H1 (cell line): ENCODE data around the gene COTL1. TPM values are rescaled to one million over a fixed set of nuclear protein-coding genes. Genes with fewer than 3 reads are reported as not detected.

Experiments
- CTBP2 ChIP-seq: IDR thresholded peaks from 2 replicates; pipeline ENCODE4 v1.7.0; 2011; ENCODE audit warnings: borderline replicate concordance, mild to moderate bottlenecking, moderate library complexity, mixed read lengths, low read length; ENCODE audit not compliant: insufficient read depth, insufficient read length
- KDM5A ChIP-seq: fragments of 200-600 bp; IDR thresholded peaks from 2 replicates; pipeline ENCODE4 v1.7.1; 2012; ENCODE audit warnings: mild to moderate bottlenecking, low read length, inconsistent platforms, mixed read lengths
- MAFK ChIP-seq: IDR thresholded peaks from 2 replicates; pipeline ENCODE4 v1.6.1; 2012; ENCODE audit warnings: low read depth, mild to moderate bottlenecking, improper control_type of control experiment, low read length
- polyA plus RNA-seq, 7 experiments: library from polyadenylated mRNA; depleted of rRNA in 3 of 7; stranded (reverse) in 5 of 7; unstranded in 2 of 7; fragments of >200 nt in 5 of 7; fragments of 200-250 nt in 2 of 7; gene quantifications; 1 replicate in 5 of 7; 2 replicates in 1 of 7; 4 replicates in 1 of 7; pipeline versions ENCODE4 v1.2.1 to v1.2.3, GENCODE V29; 2011 to 2013; ENCODE audit warnings: missing spikeins in 2 of 7, mixed read lengths in 2 of 7
- total RNA-seq: library from RNA; stranded (reverse); fragmentation: NEBNext Ultra II Directional; extraction: Animal tissue kit (Norgen Biotek cat#: 25700); gene quantifications from 2 replicates; pipeline ENCODE4 v1.2.1, GENCODE V29; 2021

Gene COTL1
- total and polyA plus RNA-seq, 2 of the 8 experiments (the other 6 are each of a cell fraction or from before 2014, with no cell fraction given): 59.2 to 183 TPM

GRCh38 chr16:84600343-84601229 is 17.3 kb downstream of the COTL1 start (continued):
- TF ChIP-seq CTBP2: no peak
- no peak for TF ChIP-seq KDM5A
- TF ChIP-seq MAFK: no peak
- TF ChIP-seq, all 59 proteins: peak for 0
